ENCODE data around the gene COL13A1.

COL13A1 gene

DNA sequence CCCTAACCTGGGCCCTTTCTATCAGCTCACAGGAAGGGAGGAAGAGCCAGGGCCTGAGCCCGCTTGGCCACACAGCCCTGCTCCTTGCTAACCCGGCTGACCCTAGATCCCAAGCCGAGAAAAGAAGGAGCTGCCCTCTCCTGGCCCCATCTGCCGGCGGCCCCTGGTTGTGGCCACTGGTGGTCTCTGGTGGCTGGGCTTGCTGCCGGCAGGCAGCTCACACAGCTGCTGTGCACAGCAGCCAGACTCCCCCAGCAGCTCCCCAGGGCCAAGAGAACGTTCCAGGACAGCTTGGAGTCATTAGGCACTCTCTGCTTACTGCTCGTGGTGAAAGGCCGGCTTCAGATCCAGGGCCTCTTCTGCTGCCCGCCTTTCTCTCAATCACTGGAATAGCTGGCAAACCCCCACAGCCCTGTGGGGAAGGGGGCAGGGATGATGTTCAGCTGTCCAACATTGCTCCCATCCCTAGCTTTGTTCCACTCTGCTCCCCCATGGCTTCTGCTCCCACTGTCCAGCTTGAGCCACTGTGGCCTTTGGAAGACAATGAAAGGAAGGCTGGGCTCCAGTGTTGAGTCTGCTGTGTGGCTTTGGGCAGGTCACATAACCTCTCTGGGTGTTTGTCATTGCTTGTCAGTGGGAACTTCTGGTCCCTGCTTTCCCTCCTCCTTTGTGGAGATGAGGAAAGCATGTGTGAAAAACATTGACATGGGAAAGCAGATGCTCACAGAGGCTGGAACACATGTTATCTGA is 35.4 kb upstream of the COL13A1 start:
- Histone ChIP-seq H3K27ac (ENCODE audit: insufficient read depth, low read length, poor library complexity, severe bottlenecking) (no peak overlapping the region), H3K4me1 (ENCODE audit: control insufficient read depth, insufficient read depth, low read length, poor library complexity, severe bottlenecking) (no peaks in the 10 kb centered on the region), H3K27me3 (replicated peaks; ENCODE audit: control insufficient read depth, insufficient read depth, low read length, poor library complexity, severe bottlenecking) (no peaks in the 10 kb centered on the region), H3K36me3 (ENCODE audit: control insufficient read depth, insufficient read depth, low read length) (no peaks in the 10 kb centered on the region), H3K4me3 (ENCODE audit: insufficient read depth, low read depth, low read length, poor library complexity, severe bottlenecking) (no peak overlapping the region), H3K9me3 (ENCODE audit: control insufficient read depth, low read length) (no peaks in the 10 kb centered on the region)
- DNase-seq = no peak

DNA sequence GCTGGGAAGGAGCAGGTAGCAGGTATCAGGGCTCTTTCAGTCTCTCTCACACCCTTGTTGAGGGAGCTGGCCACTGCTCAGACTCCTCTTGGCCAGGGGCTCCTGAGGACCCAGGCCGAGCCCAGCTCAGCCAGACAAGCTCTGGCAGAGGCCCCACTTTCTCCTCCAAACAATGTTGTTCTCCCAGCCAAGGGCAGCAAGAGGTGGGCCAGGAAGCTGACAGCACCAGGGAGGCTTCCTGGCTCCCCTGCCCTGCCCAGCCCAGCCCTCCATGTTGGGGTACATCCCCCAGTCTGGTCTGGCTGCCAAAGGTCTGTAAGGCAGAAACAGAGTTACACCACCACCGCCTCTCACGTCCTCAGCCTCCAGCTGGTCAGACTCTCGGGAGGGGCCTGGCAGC is 33.9 kb upstream of the COL13A1 start:
- Histone ChIP-seq H3K4me1 (ENCODE audit: control insufficient read depth, insufficient read depth, low read length, poor library complexity, severe bottlenecking) (no peaks in the 10 kb centered on the region), H3K27me3 (replicated peaks; ENCODE audit: control insufficient read depth, insufficient read depth, low read length, poor library complexity, severe bottlenecking) (no peaks in the 10 kb centered on the region), H3K4me3 (ENCODE audit: insufficient read depth, low read depth, low read length, poor library complexity, severe bottlenecking) (no peak overlapping the region), H3K27ac (ENCODE audit: insufficient read depth, low read length, poor library complexity, severe bottlenecking) (no peak overlapping the region), H3K36me3 (ENCODE audit: control insufficient read depth, insufficient read depth, low read length) (no peaks in the 10 kb centered on the region), H3K9me3 (ENCODE audit: control insufficient read depth, low read length) (no peaks in the 10 kb centered on the region)
- DNase-seq = no peak

DNA sequence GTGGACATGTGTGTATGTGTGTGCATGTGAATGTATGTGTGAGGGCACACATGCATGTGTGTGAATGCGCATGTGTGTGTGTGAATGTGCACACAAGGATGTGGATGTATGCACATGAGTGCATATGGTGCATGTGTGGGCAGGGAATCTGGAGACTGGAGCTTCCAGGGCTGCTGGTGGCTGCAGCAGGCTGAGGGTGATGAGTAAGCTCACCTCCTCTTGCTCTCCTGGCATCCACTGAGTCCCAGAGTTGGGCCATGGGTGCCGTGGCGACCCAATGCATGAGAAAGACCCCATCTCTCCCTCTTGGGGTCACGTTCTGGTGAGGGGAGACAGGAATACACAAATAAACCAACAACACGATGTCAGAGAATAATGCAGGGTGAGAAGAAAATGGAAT is 33.3 kb upstream of the COL13A1 start:
- Histone ChIP-seq H3K27me3 (replicated peaks; ENCODE audit: control insufficient read depth, insufficient read depth, low read length, poor library complexity, severe bottlenecking) (no peaks in the 10 kb centered on the region), H3K4me3 (ENCODE audit: insufficient read depth, low read depth, low read length, poor library complexity, severe bottlenecking) (no peak overlapping the region)
- DNase-seq = no peak

DNA sequence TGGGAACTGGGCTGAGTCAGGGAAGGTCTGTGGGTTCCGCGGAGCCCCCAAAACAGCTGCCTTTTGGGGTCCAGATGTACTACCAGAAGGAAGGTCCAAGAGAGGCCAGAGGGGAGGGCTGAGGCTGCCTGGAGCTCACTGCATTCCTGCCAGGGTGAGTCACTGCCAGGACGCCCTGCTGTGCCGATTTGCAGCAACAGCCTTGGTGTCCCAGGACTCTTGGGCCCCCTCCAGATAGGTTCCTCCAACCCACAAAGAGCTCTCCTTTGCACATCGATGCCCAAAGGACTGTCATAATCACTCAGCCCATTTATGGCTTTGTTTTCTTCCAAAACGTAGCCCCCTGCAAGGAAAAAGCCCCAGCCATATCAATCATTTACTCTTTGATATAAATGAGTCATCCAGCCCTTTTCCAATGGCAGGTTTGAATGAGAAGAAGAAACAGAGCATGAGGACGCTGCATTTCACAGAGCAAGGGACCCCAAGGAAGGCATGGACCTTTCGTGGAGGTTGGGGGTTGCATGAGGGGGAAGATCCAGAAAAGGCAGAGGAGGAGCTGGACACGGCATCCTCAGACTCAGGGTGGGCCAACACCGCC is 32.2 kb upstream of the COL13A1 start:
- no peak overlapping the region for H3K4me3 ChIP-seq (ENCODE audit: insufficient read depth, low read depth, low read length, poor library complexity, severe bottlenecking)
- H3K36me3 ChIP-seq (ENCODE audit: control insufficient read depth, insufficient read depth, low read length) = no peaks in the 10 kb centered on the region
- no peak for DNase-seq
- no peaks in the 10 kb centered on the region for H3K4me1 ChIP-seq (ENCODE audit: control insufficient read depth, insufficient read depth, low read length, poor library complexity, severe bottlenecking)
- no peak overlapping the region for H3K27ac ChIP-seq (ENCODE audit: insufficient read depth, low read length, poor library complexity, severe bottlenecking)
- H3K9me3 ChIP-seq (ENCODE audit: control insufficient read depth, low read length) = no peaks in the 10 kb centered on the region
- H3K27me3 ChIP-seq (replicated peaks; ENCODE audit: control insufficient read depth, insufficient read depth, low read length, poor library complexity, severe bottlenecking) = no peaks in the 10 kb centered on the region

More for the DNA sequence above, 33.3 kb upstream of the COL13A1 start:
- H3K9me3 ChIP-seq (ENCODE audit: control insufficient read depth, low read length) = no peaks in the 10 kb centered on the region
- H3K4me1 ChIP-seq (ENCODE audit: control insufficient read depth, insufficient read depth, low read length, poor library complexity, severe bottlenecking) = no peaks in the 10 kb centered on the region
- H3K36me3 ChIP-seq (ENCODE audit: control insufficient read depth, insufficient read depth, low read length) = no peaks in the 10 kb centered on the region
- no peak overlapping the region for H3K27ac ChIP-seq (ENCODE audit: insufficient read depth, low read length, poor library complexity, severe bottlenecking)

DNA sequence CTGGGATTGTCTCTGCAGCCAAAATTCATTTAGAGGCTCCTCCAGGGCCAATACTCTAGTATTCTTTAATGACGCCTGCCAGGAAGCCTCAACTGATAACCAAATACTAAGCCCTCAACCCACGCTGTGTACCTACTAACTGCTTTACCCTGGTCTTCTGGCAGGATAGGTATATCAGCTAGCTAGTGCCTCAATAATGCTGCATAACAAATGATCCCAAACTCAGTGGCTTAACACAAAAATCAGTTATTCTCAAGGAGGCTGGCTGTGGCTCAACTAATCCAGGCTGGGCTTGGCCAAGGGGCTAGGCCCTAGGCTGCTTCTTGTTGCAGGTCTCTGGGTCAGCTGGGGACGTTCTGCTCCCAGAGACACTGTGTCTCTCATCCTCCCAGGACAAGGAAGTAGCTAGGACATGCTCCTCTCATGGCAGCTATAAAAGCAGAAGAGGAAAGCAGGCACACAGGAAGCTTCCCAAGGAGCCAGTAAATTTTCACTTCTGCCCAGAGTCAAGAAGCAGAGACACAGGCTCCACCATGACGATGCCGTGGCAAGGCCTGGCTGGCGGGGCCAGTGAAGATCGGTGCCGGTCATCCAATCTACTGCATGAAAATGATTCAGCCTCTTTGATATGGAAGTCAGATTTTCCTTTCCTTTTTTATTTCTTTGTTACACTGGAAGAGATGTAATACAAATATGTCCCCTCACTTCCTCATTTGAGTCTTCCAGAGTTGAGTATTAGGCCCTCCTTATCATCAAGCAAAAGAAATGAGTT is 28.6 kb upstream of the COL13A1 start:
- Histone ChIP-seq H3K9me3 (ENCODE audit: control insufficient read depth, low read length) (no peaks in the 10 kb centered on the region), H3K4me3 (ENCODE audit: insufficient read depth, low read depth, low read length, poor library complexity, severe bottlenecking) (no peak overlapping the region), H3K36me3 (ENCODE audit: control insufficient read depth, insufficient read depth, low read length) (no peaks in the 10 kb centered on the region), H3K27ac (ENCODE audit: insufficient read depth, low read length, poor library complexity, severe bottlenecking) (no peak overlapping the region), H3K4me1 (ENCODE audit: control insufficient read depth, insufficient read depth, low read length, poor library complexity, severe bottlenecking) (no peaks in the 10 kb centered on the region), H3K27me3 (replicated peaks; ENCODE audit: control insufficient read depth, insufficient read depth, low read length, poor library complexity, severe bottlenecking) (no peaks in the 10 kb centered on the region)
- DNase-seq = no peak

DNA sequence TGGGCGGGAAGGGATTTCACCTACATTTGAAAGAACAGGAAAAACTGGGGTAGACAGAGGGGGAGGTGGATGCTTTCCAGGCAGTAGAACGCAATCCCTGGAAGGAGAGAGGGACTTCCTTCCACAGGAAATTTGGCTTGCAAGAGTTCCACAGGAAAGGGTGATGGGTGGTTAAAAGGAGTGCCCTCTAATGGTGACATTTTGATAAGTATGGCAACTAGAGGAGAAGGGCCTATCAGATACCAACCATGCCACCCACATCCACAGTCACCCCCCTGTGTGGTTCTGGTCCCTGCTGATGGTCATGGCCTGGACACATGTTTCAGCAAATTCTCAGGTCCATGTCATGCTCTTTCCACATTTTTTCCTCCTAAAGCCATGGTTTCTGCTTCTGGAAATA is 27.1 kb upstream of the COL13A1 start:
- no peaks in the 10 kb centered on the region for H3K9me3 ChIP-seq (ENCODE audit: control insufficient read depth, low read length)
- H3K27me3 ChIP-seq (replicated peaks; ENCODE audit: control insufficient read depth, insufficient read depth, low read length, poor library complexity, severe bottlenecking) = no peaks in the 10 kb centered on the region
- no peak for DNase-seq
- no peaks in the 10 kb centered on the region for H3K4me1 ChIP-seq (ENCODE audit: control insufficient read depth, insufficient read depth, low read length, poor library complexity, severe bottlenecking)
- H3K4me3 ChIP-seq (ENCODE audit: insufficient read depth, low read depth, low read length, poor library complexity, severe bottlenecking) = no peak overlapping the region
- no peaks in the 10 kb centered on the region for H3K36me3 ChIP-seq (ENCODE audit: control insufficient read depth, insufficient read depth, low read length)
- no peak overlapping the region for H3K27ac ChIP-seq (ENCODE audit: insufficient read depth, low read length, poor library complexity, severe bottlenecking)

DNA sequence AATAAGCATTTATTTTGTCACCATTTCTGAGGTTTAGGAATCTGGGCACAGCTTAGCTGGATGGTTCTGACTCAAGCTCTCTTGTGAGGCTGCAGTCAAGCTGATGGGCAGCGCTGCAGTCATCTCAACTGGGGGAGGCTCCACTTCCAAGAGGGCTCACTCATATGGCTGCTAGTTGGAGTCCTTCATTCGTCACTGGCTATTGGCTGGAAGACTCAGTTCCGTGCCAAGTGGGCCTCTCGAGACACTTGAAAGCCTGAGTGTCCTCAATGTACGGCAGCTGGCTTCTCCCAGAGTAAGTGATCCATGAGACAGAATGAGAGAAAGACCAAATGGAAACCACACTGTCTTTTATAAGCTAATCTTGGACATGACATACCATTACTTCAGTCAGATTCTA is 21.6 kb upstream of the COL13A1 start:
- DNase-seq = no peak
- Histone ChIP-seq H3K4me1 (ENCODE audit: control insufficient read depth, insufficient read depth, low read length, poor library complexity, severe bottlenecking) (no peaks in the 10 kb centered on the region), H3K27ac (ENCODE audit: insufficient read depth, low read length, poor library complexity, severe bottlenecking) (no peak overlapping the region), H3K9me3 (ENCODE audit: control insufficient read depth, low read length) (no peaks in the 10 kb centered on the region), H3K36me3 (ENCODE audit: control insufficient read depth, insufficient read depth, low read length) (no peaks in the 10 kb centered on the region), H3K27me3 (replicated peaks; ENCODE audit: control insufficient read depth, insufficient read depth, low read length, poor library complexity, severe bottlenecking) (no peaks in the 10 kb centered on the region), H3K4me3 (ENCODE audit: insufficient read depth, low read depth, low read length, poor library complexity, severe bottlenecking) (no peak overlapping the region)

DNA sequence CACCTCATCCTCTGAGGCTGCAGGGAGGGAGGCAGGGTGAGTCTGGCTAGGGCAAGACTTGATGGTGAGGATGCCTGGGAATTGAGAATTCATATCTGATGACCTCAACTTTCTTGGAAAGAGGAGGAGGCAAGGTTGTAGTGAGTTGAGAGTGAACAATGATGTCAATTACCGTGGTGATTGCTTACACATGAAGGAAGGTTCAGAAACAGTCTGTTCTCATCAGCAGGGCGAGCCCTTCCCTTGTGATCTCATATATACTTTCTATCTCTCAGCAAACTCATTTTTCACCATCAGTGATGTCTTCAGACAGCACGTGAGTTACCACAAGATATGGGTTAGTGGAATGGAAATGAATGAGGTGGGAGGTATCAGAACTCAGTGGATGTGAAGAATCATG is 20.1 kb upstream of the COL13A1 start:
- Histone ChIP-seq H3K27ac (ENCODE audit: insufficient read depth, low read length, poor library complexity, severe bottlenecking) (no peak overlapping the region), H3K4me1 (ENCODE audit: control insufficient read depth, insufficient read depth, low read length, poor library complexity, severe bottlenecking) (no peaks in the 10 kb centered on the region), H3K9me3 (ENCODE audit: control insufficient read depth, low read length) (no peaks in the 10 kb centered on the region), H3K36me3 (ENCODE audit: control insufficient read depth, insufficient read depth, low read length) (no peaks in the 10 kb centered on the region), H3K4me3 (ENCODE audit: insufficient read depth, low read depth, low read length, poor library complexity, severe bottlenecking) (no peak overlapping the region), H3K27me3 (replicated peaks; ENCODE audit: control insufficient read depth, insufficient read depth, low read length, poor library complexity, severe bottlenecking) (no peaks in the 10 kb centered on the region)
- no peak for DNase-seq

DNA sequence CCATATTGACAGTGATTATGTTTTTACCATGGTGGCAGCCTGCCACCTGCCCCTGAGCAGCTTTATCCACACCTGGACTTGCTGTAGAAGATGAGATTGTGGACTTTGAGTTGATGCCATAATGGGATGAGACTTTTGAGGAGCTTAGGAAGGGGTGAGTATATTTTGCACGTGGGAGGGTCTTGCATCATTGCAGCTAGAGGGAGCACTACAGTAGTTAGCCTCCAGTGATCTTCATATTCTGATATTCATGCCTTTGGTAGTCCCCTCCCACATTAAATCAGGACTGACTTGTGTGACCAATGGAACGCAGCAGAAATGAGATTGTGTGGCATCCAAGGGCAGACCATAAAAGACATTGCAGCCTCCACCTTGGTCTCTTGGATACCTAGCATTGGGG is 18.2 kb upstream of the COL13A1 start:
- Histone ChIP-seq H3K4me1 (ENCODE audit: control insufficient read depth, insufficient read depth, low read length, poor library complexity, severe bottlenecking) (no peaks in the 10 kb centered on the region), H3K27me3 (replicated peaks; ENCODE audit: control insufficient read depth, insufficient read depth, low read length, poor library complexity, severe bottlenecking) (no peaks in the 10 kb centered on the region), H3K36me3 (ENCODE audit: control insufficient read depth, insufficient read depth, low read length) (no peaks in the 10 kb centered on the region), H3K4me3 (ENCODE audit: insufficient read depth, low read depth, low read length, poor library complexity, severe bottlenecking) (no peak overlapping the region), H3K9me3 (ENCODE audit: control insufficient read depth, low read length) (no peaks in the 10 kb centered on the region), H3K27ac (ENCODE audit: insufficient read depth, low read length, poor library complexity, severe bottlenecking) (no peak overlapping the region)
- no peak for DNase-seq

DNA sequence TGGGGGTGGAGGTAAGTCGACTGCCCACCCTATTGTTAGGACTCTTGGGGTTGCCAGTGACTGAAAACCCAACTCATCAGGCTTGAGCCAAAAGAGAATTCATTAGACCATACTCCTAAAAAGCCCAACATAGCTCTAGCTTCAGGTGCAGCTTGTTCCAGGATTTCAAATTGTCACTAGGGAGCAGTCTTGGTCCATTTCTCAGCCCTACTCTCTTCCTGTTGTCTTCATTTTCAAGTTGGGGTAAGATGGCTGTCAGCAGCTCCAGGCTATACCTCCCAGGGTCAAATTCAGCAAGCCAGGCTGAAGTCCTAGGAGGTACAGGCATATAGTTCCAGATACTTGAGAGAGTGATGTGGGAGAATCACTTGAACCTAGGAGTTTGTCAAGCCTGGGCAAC is 14.9 kb upstream of the COL13A1 start:
- Histone ChIP-seq H3K9me3 (ENCODE audit: control insufficient read depth, low read length) (no peaks in the 10 kb centered on the region), H3K27me3 (replicated peaks; ENCODE audit: control insufficient read depth, insufficient read depth, low read length, poor library complexity, severe bottlenecking) (no peaks in the 10 kb centered on the region), H3K4me1 (ENCODE audit: control insufficient read depth, insufficient read depth, low read length, poor library complexity, severe bottlenecking) (no peaks in the 10 kb centered on the region), H3K27ac (ENCODE audit: insufficient read depth, low read length, poor library complexity, severe bottlenecking) (no peak overlapping the region), H3K36me3 (ENCODE audit: control insufficient read depth, insufficient read depth, low read length) (no peaks in the 10 kb centered on the region), H3K4me3 (ENCODE audit: insufficient read depth, low read depth, low read length, poor library complexity, severe bottlenecking) (no peak overlapping the region)
- no peak for DNase-seq
